ENCODE data around the gene AIDA.

GRCh38 chr1:222642468-222642867, 69.8 kb downstream of the AIDA start:
- TF ChIP-seq CTCF (IDR thresholded peaks at IDR 0.05) = no peak
- TF ChIP-seq EHMT2 (IDR thresholded peaks at IDR 0.05; ENCODE audit: low read depth) = no peak
- no peak for TF ChIP-seq HOXA7 (CRISPR knock-in tag; IDR thresholded peaks at IDR 0.05)
- no peak for TF ChIP-seq RNF2 (IDR thresholded peaks at IDR 0.05; ENCODE audit: borderline replicate concordance, low read depth)
- no peak for TF ChIP-seq PHF8 (IDR thresholded peaks at IDR 0.05; ENCODE audit: borderline replicate concordance, low read depth)
- TF ChIP-seq POLR2A (IDR thresholded peaks at IDR 0.05; ENCODE audit: low read length) = no peak
- TF ChIP-seq KDM5A (IDR thresholded peaks at IDR 0.05) = no peak
- no peak for TF ChIP-seq ZFP36 (IDR thresholded peaks at IDR 0.05; ENCODE audit: borderline replicate concordance, partially characterized antibody)
- no peak for TF ChIP-seq USF2 (IDR thresholded peaks at IDR 0.05)
- TF ChIP-seq RFX5 (IDR thresholded peaks at IDR 0.05) = no peak
- no peak for TF ChIP-seq CHD2 (IDR thresholded peaks at IDR 0.05; ENCODE audit: low read length, partially characterized antibody)
- TF ChIP-seq ELK1 (IDR thresholded peaks at IDR 0.05; ENCODE audit: low read depth, low read length) = no peak

Measured in A549 (cell line).